Choroid plexus epithelial cell (primary cell): Measurements from ENCODE around the gene PDK1.

ENCODE experiments used
- DNase-seq: peaks from one replicate; pipeline ENCODE4 v3.0.0-alpha.2; 2010; ENCODE audit warnings: low read depth
- H3K4me3 ChIP-seq: 2 replicates; pipeline ENCODE4 v1.5.1; 2011; ENCODE audit warnings: low read depth, mild to moderate bottlenecking, control low read depth, low read length, moderate library complexity
- CTCF ChIP-seq: conservative IDR thresholded peaks from 2 replicates; pipeline ENCODE4 v1.5.1; 2011; ENCODE audit warnings: low read depth, mild to moderate bottlenecking, control low read depth, inconsistent platforms, low read length, moderate library complexity

Gene PDK1

GRCh38 chr2:172560721-172561120, 4.8 kb downstream of the PDK1 start:
- H3K4me3 ChIP-seq: no peak overlapping the region
- DNase-seq: no peak
- TF ChIP-seq CTCF: no peak

- TF ChIP-seq CTCF: no peak
- no peak overlapping the region for H3K4me3 ChIP-seq
- peak; percentile 27 for DNase-seq
Observed at GRCh38 chr2:172561270-172561669, 5.4 kb downstream of the PDK1 start.

- H3K4me3 ChIP-seq: no peak overlapping the region
Observed at GRCh38 chr2:172562298-172562697, 6.4 kb downstream of the PDK1 start.

GRCh38 chr2:172564376-172564775, 8.5 kb downstream of the PDK1 start:
- no peak for TF ChIP-seq CTCF

More at GRCh38 chr2:172562298-172562697, 6.4 kb downstream of the PDK1 start:
- TF ChIP-seq CTCF: no peak
- DNase-seq: no peak

GRCh38 chr2:172571245-172571644, 15.4 kb downstream of the PDK1 start:
- no peak overlapping the region for H3K4me3 ChIP-seq
- no peak for DNase-seq
- no peak for TF ChIP-seq CTCF

More at GRCh38 chr2:172564376-172564775, 8.5 kb downstream of the PDK1 start:
- H3K4me3 ChIP-seq: no peak overlapping the region
- DNase-seq: no peak

- TF ChIP-seq CTCF: no peak
- DNase-seq: no peak
- H3K4me3 ChIP-seq: no peak overlapping the region
Observed at GRCh38 chr2:172572981-172573380, 17.1 kb downstream of the PDK1 start.

GRCh38 chr2:172574965-172575364, 19.1 kb downstream of the PDK1 start:
- no peak for DNase-seq
- no peak for TF ChIP-seq CTCF
- H3K4me3 ChIP-seq: no peak overlapping the region
